ENCODE measurements around the gene NABP2.
"Not testable (repeated sequence)": the region's sequence is repeated elsewhere in the genome, so short reads cannot be mapped to it uniquely, and the experiment has no call there.

NABP2 gene

DNA sequence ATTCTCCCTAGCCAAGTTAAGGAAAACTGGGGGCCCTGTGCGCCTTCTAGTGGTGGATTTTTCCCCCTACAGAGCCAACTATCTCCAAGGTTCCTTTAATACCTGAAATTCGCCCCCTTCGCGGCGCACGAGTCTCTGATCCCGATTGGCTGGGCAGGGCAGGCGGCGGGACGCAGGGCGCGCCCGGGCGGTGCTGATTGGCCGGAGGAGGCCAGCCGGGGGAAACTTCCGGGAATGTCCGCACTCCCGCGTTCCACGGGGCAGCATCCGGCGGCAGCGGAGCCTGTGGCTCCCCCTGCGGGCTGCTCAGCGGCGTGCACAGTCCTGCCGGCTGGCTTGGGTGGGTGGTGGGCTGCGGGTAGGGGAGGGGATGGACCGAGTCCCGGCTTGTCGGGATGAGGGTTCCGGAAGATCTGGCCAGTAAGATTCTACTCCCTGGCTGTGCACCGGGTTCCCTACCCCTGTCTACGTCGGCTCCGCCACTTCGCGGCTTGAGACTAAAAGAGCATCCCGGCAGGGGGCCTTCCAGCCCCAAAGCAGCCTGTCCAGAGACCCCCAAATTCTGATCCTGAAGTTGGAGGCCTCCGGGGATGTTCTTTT, at the start of gene NABP2:
Gene NABP2, plus strand, starts transcription at position 241 of the 600 bp plus-strand sequence. CDS start 515 bp downstream, outside the sequence.
- peak; percentile 98 to 99 (median 98) for DNase-seq

- DNase-seq: no peak
These were observed 45.8 kb upstream of the NABP2 start for GRCh38 chr12:56178347-56178746.

GRCh38 chr12:56186957-56187356, 37.2 kb upstream of the NABP2 start:
- no peak for DNase-seq

GRCh38 chr12:56188131-56188777, 35.9 kb upstream of the NABP2 start:
- DNase-seq: peak in 1 of 3 donors; percentile 12

GRCh38 chr12:56188778-56189098, 35.4 kb upstream of the NABP2 start:
- peak in 1 of 3 donors; percentile 32 for DNase-seq

GRCh38 chr12:56189099-56189917, 34.8 kb upstream of the NABP2 start, which contains the start of gene SMARCC2:
SMARCC2 (minus strand) TSS chr12:56189483; CDS start chr12:56189461, 22 bp downstream.
- peak; percentile 94 to 98 (median 96) for DNase-seq

GRCh38 chr12:56189918-56190694, 34.0 kb upstream of the NABP2 start:
- DNase-seq: peak; percentile 78 to 81 (median 79)

DNA sequence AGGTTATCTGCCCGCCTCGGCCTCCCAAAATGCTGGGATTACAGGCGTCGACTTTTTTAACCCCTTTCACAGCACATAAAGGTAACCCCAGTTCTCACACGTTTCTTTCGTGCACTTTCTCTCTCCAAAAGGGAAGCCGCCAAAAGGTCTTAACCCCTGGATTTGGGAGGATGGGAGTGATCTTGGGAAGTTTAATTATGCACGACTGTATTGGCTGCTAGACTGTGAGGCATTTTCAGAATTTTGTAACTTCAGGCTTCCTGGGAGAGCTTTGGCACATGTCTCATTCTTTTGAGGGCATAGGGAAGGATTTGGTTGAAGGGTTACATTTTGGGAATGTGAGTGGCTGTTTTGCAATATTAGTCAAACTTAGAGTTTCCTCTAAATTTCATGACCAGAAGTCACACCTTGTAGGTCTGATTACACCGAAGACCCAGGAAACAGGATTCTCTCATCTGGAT, 33.4 kb upstream of the NABP2 start:
- peak in 1 of 3 donors; percentile 4 for DNase-seq

DNA sequence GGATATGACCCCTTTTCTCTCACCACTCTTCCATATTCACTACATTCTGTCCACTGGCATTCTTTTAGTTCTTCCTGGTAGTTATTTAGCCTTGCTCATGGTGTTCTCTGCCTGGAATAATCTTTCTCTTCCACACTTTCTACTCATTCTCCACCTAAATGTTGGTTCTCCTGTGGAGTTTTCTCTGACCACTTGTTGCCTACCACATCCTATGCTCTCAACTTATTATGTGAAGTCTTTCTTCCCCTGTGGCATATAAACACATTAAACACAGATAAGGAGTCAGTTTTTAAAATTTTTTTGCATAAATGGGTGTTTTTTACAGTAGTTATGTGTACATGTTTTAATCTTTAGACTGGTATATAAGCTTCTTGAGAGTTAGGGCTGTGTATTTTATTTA, 31.6 kb upstream of the NABP2 start:
- DNase-seq: no peak

DNA sequence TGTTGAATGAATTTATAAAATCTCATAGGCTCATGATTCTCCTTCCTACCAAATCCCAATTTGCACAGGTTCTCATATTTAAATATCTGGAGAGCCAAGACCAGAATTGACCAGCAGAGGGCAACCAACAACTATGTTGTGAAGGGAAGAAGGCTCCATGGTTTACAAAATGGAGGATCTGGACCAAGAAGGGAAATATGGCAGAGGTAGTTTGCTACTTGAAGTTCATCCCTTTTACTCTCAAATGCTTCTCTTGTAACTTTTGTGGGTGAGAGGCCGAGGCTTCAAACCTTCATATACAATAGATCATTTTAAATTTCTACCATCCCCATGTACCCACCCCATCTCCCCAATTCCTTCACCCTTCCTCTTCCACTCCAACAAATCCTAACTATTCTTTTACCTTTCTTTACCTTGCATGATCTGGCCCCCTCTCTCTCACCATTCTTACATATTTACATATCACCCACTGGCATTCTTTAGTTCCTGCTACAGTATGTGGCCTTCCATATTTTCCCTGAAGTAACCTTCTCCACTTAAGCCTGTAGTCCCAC, 31.0 kb upstream of the NABP2 start:
- peak; percentile 94 to 97 (median 95) for DNase-seq

GRCh38 chr12:56196818-56197550, 27.2 kb upstream of the NABP2 start:
- not testable (repeated sequence) for DNase-seq

DNA sequence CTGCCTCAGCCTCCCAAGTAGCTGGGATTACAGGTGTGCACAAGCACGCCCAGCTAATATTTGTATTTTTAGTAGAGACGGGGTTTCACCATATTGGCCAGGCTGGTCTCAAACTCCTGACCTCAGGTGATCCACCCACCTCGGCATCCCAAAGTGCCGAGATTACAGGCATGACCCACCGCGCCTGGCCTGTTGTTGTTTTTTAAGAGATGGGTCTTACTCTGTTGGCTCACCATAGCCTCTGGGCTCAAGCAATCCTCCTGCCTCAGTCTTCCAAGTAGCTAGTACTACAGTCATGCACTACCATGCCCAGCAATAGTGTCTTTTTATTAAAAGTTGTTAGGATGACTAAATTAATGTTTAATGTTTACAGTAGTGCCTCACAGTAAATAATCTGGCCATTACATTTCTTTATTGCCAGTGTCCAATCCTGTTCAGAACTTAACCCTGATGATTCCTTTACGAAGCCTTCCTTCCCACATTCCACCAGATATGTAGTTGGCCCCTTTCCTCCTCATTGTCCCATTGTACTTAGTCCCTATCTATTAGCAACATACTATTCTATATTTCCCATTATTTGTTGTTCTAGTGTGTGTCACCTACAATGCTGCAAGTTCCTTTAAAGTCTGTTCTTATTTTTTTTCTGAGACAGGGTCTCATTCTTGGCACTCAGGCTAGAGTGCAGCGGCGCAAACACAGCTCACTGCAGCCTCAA, 26.1 kb upstream of the NABP2 start:
- no peak for DNase-seq

DNA sequence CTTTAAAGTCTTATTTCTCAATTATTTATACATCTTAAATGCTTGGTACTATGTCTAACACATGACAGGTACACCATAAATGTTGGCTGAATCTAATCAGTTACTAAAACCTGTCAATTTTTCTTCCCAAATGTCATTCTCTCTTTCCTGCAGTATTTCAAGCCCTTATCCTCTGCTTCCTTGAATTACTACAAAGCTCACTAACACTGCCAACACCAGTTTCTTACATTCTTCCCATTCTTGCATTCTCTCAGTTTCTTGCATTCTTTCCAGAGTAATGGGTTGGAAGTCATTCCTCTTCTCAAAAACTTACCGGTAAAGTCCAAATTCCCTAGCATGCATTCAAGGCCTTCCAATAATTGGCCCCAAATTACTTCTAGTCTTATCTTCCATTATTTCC, 25.3 kb upstream of the NABP2 start:
- no peak for DNase-seq

GRCh38 chr12:56202366-56202765, 21.8 kb upstream of the NABP2 start:
- DNase-seq: no peak

- DNase-seq: no peak
These were observed 21.3 kb upstream of the NABP2 start for GRCh38 chr12:56202838-56203237.

- DNase-seq: no peak
These were observed 19.9 kb upstream of the NABP2 start for GRCh38 chr12:56204275-56204674.

DNA sequence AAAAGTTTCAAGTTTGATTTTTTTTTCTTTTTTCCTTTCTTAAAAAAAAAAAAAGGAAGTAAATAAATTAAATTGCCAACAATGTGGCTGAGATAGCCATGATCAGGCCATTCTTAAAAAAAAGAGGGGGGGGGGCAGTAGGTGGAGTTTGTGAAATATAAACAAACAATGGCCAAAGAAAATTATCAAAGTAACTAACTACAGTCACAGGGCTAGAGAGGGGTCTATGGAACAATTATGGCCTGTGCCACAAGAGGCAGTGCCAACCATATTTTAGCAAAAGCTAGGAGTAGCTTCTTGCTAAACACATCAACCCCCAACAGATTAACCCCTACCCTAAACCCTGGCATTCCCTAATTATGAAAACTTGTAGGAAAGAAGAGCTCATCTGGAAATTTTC, 18.7 kb upstream of the NABP2 start:
- DNase-seq: no peak

- DNase-seq: peak; percentile 59 to 66 (median 60)
These were observed 17.5 kb upstream of the NABP2 start for GRCh38 chr12:56206452-56207166.

DNA sequence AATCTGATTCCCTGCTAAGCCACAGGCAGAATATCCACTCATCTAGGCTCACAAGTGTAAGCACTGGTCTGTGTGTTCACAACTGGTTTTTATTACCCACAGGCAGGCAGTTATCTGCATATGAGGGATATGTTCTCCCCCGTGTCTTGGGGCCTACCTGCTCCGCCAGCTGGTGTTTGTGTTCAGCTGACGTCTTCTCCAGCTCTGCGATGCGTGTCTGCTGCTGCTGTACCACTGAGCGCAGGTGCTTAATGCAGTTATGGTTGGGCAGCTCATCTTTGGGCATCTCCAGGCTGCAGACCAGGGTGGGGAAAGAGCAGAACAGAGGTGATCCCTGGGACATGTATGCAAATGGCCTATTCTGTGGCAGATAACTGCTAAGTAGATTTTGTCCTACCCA, 16.1 kb upstream of the NABP2 start:
- no peak for DNase-seq

DNA sequence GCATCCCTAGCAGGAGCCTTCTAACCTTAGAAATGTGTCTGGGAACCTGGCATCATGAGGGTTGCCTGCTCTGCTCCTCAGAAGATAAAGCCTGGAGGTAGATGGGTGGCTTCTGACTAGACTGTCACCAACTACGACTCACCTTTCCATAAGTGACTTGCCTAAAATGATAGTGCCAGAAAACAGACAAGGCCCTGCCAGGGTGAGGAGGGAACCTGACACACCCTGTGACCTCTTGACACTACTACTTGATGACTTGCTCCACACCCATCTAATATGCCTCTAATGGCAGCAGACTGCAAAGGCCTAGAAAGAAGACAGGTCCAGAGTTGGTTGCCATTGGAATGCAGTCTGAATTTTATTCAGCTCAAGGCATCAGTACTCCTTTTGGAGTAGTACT, 11.8 kb upstream of the NABP2 start:
- DNase-seq: no peak

Data from suppressor macrophage treated with lipopolysaccharide for 1 hour (primary cell).